Sigmoid colon (tissue), 7 donors: Measurements from ENCODE around the gene TRABD2B. TPM values are rescaled to one million over a fixed set of nuclear protein-coding genes. Genes with fewer than 3 reads are reported as not detected.

Experiments
- DNase-seq: peaks from one replicate; pipeline ENCODE4 v3.0.0-alpha.2; 2019
- H3K27ac ChIP-seq, 4 donors: fragments of 200-600 bp; sonication (generic); one replicate each; pipeline ENCODE4 v1.5.1; 2016 to 2019; ENCODE audit warnings: mild to moderate bottlenecking in 1 of 4
- H3K27me3 ChIP-seq, 3 donors: fragments of 200-600 bp; sonication (generic); one replicate each; pipeline ENCODE4 v1.5.1; 2019; ENCODE audit warnings: mild to moderate bottlenecking in 1 of 3
- H3K36me3 ChIP-seq, 4 donors: fragments of 200-600 bp; sonication (generic); one replicate each; pipeline ENCODE4 v1.5.1; 2016 to 2019
- H3K4me1 ChIP-seq, 4 donors: fragments of 200-600 bp; sonication (generic); one replicate each; pipeline ENCODE4 v1.5.1; 2017 to 2019
- H3K4me3 ChIP-seq, 4 donors: fragments of 200-600 bp; sonication (generic); one replicate each; pipeline ENCODE4 v1.5.1; 2017 to 2019; ENCODE audit warnings: mild to moderate bottlenecking in 2 of 4, moderate library complexity in 1 of 4
- H3K9me3 ChIP-seq, 4 donors: fragments of 200-600 bp in 3 of 4; sonication (generic) in 3 of 4; one replicate each; pipeline versions ENCODE4 v1.5.1 to v1.6.1; 2013 to 2019
- CTCF ChIP-seq, 4 experiments: fragments of 450-650 bp in 3 of 4; fragments of 200-600 bp in 1 of 4; IDR thresholded peaks; one replicate each; pipeline ENCODE4 v1.5.1; 2016 to 2019; ENCODE audit warnings: antibody characterized with exemption in 4 of 4, mild to moderate bottlenecking in 3 of 4, moderate library complexity in 2 of 4
- EP300 ChIP-seq, 4 donors: sonication (generic); formaldehyde crosslinking; IDR thresholded peaks; one replicate each; pipeline ENCODE4 v1.6.1; 2017; ENCODE audit warnings: antibody characterized with exemption in 4 of 4
- POLR2A ChIP-seq, 2 donors: fragments of 450-650 bp; IDR thresholded peaks; one replicate each; pipeline ENCODE4 v1.6.1; 2016; ENCODE audit warnings: antibody characterized with exemption in 2 of 2, mild to moderate bottlenecking in 2 of 2, moderate library complexity in 2 of 2
- POLR2AphosphoS5 ChIP-seq, 4 donors: sonication (generic); formaldehyde crosslinking; IDR thresholded peaks; one replicate each; pipeline ENCODE4 v1.6.1; 2017; ENCODE audit warnings: antibody characterized with exemption in 4 of 4
- WGBS, 2 donors: extraction: QIAGEN DNeasy Blood & Tissue Kit; methylation state at CpG; one replicate each; pipeline ENCODE4 v1.1.7; 2013; 5-methylcytosine and 5-hydroxymethylcytosine counted together
- intact Hi-C: fragments of 100-400 bp; cut with DNase I; formaldehyde crosslinking; loops from one replicate; pipeline ENCODE4 v1.15.1; 2023
- polyA plus RNA-seq, 3 donors: library from polyadenylated mRNA; stranded (reverse); fragments of 200-250 nt; gene quantifications; one replicate each; pipeline ENCODE4 v1.2.3, GENCODE V29; 2013
- total RNA-seq, 4 donors: library from RNA; depleted of rRNA; stranded (reverse); fragments of >200 nt; gene quantifications; one replicate each; pipeline ENCODE4 v1.1.0, GENCODE V29; 2016
- donor health status: healthy with polysubstance abuse.
- donor health status: Bipolar disorder and iron deficiency.
- donor health status: healthy.

TRABD2B gene
- total and polyA plus RNA-seq, 7 donors, result 0.63 to 1.8 (median 1.0) TPM; not detected in 1

- intact Hi-C loops, result no loop called here
- WGBS, 2 donors, result 81 to 85% methylated on average over 6 of the region's 6 CpGs
Observed at GRCh38 chr1:47951545-47952235, 45.5 kb downstream of the TRABD2B start.

GRCh38 chr1:47951026-47951425 lies 46.2 kb downstream of the TRABD2B start:
- Histone ChIP-seq H3K27ac (peak overlapping the region in 2 of 4 donors; percentile 44 to 46), H3K4me3 (no peak overlapping the region), H3K9me3 (no peaks in the 10 kb centered on the region), H3K36me3 (no peaks in the 10 kb centered on the region), H3K27me3 (no peaks in the 10 kb centered on the region), H3K4me1 (no peaks in the 10 kb centered on the region)
- no peak for TF ChIP-seq POLR2A (IDR thresholded peaks at IDR 0.05)
- no peak for TF ChIP-seq POLR2AphosphoS5 (IDR thresholded peaks at IDR 0.05)
- TF ChIP-seq EP300 (IDR thresholded peaks at IDR 0.05), result no peak
- no peak for TF ChIP-seq CTCF (IDR thresholded peaks at IDR 0.05)
- intact Hi-C loops, result no loop called here
- WGBS, 2 donors, result 94 to 96% methylated on average over 8 of the region's 8 CpGs
- DNase-seq, result peak; percentile 71

More at GRCh38 chr1:47951545-47952235, 45.5 kb downstream of the TRABD2B start:
- Histone ChIP-seq H3K27me3 (no peaks in the 10 kb centered on the region), H3K36me3 (no peaks in the 10 kb centered on the region), H3K4me3 (no peak overlapping the region), H3K9me3 (no peaks in the 10 kb centered on the region), H3K27ac (peak overlapping the region in 1 of 4 donors; percentile 46), H3K4me1 (no peaks in the 10 kb centered on the region)
- DNase-seq, result no peak
- TF ChIP-seq EP300 (IDR thresholded peaks at IDR 0.05), result no peak
- TF ChIP-seq POLR2A (IDR thresholded peaks at IDR 0.05), result no peak
- no peak for TF ChIP-seq POLR2AphosphoS5 (IDR thresholded peaks at IDR 0.05)
- no peak for TF ChIP-seq CTCF (IDR thresholded peaks at IDR 0.05)

- no peaks in the 10 kb centered on the region for H3K27me3 ChIP-seq
- H3K9me3 ChIP-seq, result no peaks in the 10 kb centered on the region
- intact Hi-C loops, result no loop called here
- no peaks in the 10 kb centered on the region for H3K4me1 ChIP-seq
- H3K36me3 ChIP-seq, result no peaks in the 10 kb centered on the region
- TF ChIP-seq POLR2AphosphoS5 (IDR thresholded peaks at IDR 0.05) (no peak), EP300 (IDR thresholded peaks at IDR 0.05) (no peak), CTCF (IDR thresholded peaks at IDR 0.05) (no peak), POLR2A (IDR thresholded peaks at IDR 0.05) (no peak)
- DNase-seq, result no peak
- 87 to 93% methylated on average over 3 of the region's 3 CpGs for WGBS, 2 donors
- H3K27ac ChIP-seq, result peak overlapping the region in 2 of 4 donors; percentile 11 to 44
- no peak overlapping the region for H3K4me3 ChIP-seq
Observed at GRCh38 chr1:47950471-47950870, 46.7 kb downstream of the TRABD2B start.

GRCh38 chr1:47948126-47948525 lies 49.1 kb downstream of the TRABD2B start:
- no peak for TF ChIP-seq POLR2A (IDR thresholded peaks at IDR 0.05)
- TF ChIP-seq CTCF (IDR thresholded peaks at IDR 0.05), result no peak
- TF ChIP-seq POLR2AphosphoS5 (IDR thresholded peaks at IDR 0.05), result no peak
- TF ChIP-seq EP300 (IDR thresholded peaks at IDR 0.05), result no peak
- Histone ChIP-seq H3K9me3 (no peaks in the 10 kb centered on the region), H3K27me3 (no peaks in the 10 kb centered on the region), H3K4me3 (no peak overlapping the region), H3K27ac (no peak overlapping the region), H3K4me1 (peaks cover 0 to 12% (median 3%) of the 10 kb centered on the region in 4 donors), H3K36me3 (no peaks in the 10 kb centered on the region)
- intact Hi-C loops, result no loop called here
- WGBS, 2 donors, result 24 to 67% methylated on average over 5 of the region's 5 CpGs
- DNase-seq, result no peak
